ENCODE results near the gene KCTD11.
"Not testable (repeated sequence)": the region's sequence is repeated elsewhere in the genome, so short reads cannot be mapped to it uniquely, and the experiment has no call there.

KCTD11 gene

DNA sequence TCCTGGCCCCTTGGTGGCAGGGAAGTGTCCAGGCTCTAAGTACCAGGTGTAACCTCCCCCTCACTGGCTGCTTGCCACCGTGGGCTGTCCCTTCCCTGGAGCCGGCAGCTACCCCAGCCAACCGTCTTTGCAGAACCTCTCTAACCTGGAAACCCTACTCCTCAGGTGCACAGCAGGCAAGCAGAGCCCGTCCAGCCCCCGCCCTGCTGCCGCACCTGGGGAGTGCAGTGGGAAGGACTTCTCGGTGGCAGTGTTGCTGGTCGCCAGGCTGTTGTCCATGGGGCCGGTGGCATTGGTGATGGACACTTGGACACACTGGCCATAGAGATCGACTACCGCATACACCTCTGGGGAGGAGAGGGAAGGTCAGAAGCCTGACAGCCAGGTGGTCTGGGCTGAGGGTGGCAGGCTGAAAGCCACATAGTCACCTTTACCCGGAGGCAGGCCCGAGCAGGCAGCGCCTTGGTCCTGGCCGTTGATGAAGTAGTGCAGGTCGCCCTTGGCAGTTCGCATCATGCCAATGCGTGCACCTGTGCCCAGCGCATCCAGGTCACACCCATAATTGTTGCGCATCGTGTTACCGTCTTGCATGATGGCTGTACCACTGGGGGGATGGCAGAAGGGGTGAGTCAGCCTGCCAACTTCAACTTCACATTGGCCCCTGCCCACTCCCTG is 29.3 kb upstream of the KCTD11 start:
- DNase-seq (ENCODE audit: low spot score): no peak
- FAIRE-seq: no peak

DNA sequence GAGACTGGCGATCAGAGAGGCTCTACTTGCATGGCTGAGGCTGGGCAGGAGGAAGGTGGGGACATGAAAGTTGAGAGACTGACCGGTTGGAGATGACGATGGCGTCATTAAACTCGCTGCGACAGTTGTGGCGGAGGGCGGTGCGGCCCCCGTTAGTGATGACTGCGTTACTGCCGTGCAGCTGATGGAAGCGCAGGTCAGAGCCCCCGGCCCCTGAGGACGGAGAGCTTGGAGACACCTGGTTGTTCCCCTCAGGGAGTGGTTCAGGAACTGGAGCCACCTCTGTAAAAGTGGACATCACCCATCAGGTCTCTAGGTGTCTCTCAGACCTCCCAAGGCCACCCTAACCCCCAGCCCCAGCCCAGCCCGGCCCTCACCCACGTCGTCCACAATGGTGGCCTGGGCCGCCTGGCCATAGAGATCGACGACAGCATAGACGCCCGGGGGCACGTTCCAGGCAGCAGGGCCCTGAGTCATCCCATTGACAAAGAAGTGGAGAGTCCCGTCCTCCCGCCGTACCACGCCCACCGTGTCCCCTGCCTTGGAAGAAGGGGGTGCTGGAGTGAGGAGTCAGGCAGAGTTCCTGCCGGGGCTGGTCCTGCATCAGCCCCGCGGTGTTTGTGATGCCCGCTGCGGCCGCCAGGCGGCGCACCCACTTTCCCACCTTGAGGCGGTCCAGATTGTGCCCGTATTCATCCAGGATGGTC is 28.1 kb upstream of the KCTD11 start:
- DNase-seq (ENCODE audit: low spot score) (no peak), FAIRE-seq (no peak)

DNA sequence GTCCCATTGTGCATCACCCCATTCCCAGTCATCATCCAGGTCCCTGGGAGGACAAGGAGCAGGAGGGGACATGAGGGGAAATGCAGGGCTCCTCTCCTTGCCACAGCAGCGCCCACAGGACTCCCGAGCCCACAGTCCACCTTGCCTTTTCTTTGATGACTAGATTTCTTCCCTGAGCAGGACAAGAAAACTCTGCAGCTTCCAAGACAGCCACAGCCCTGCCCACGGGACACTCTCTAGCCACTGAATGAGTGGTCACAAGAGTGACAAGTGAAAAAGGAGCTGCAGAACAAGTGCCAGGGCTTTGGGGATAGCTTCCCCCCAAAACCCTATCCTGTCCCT is 27.6 kb upstream of the KCTD11 start:
- FAIRE-seq (no peak), DNase-seq (ENCODE audit: low spot score) (no peak)

GRCh38 chr17:7325031-7325528 is 26.9 kb upstream of the KCTD11 start:
- FAIRE-seq (no peak), DNase-seq (ENCODE audit: low spot score) (no peak)

GRCh38 chr17:7326186-7326585 is 25.8 kb upstream of the KCTD11 start:
- DNase-seq (ENCODE audit: low spot score): no peak
- FAIRE-seq: no peak

- DNase-seq (ENCODE audit: low spot score): no peak
These were observed 24.9 kb upstream of the KCTD11 start for GRCh38 chr17:7327056-7327455.

GRCh38 chr17:7327501-7327900 is 24.5 kb upstream of the KCTD11 start:
- DNase-seq (ENCODE audit: low spot score) (no peak), FAIRE-seq (no peak)

More at GRCh38 chr17:7327056-7327455, 24.9 kb upstream of the KCTD11 start:
- FAIRE-seq: no peak

- DNase-seq (ENCODE audit: low spot score) (no peak), FAIRE-seq (no peak)
These were observed 24.0 kb upstream of the KCTD11 start for GRCh38 chr17:7328009-7328408.

DNA sequence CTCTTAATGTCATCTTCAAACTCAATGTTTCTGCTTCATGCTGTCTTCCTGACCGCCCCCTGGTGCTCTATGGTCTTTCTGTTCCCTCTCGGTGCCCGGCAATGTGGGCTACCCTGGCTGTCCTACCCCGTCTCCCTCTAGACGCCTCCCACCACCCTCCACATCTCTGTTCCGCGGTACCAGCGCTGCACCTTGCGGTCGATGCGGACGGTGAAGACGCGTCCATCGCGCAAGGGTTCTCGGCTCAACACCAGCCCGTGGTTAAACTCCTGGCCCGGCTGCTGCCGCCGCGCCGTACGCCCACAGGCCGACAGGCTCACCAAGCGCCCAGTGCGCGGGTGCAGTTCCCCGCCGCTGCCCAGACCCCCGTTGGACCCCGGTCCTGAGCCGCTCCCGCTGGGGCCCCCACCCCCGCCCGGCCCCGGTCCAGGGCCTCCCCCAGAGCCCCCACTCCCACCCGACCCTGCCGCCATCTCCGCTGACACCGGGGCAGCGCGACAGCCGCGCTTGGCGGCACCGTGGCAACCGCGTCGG is 23.1 kb upstream of the KCTD11 start, which contains the start of gene NEURL4:
Gene NEURL4, minus strand, starts transcription at position 496 of the 534 bp plus-strand sequence. Its CDS starts 23 bp downstream, at position 473.
- DNase-seq (ENCODE audit: low spot score) (no peak), FAIRE-seq (no peak)

DNA sequence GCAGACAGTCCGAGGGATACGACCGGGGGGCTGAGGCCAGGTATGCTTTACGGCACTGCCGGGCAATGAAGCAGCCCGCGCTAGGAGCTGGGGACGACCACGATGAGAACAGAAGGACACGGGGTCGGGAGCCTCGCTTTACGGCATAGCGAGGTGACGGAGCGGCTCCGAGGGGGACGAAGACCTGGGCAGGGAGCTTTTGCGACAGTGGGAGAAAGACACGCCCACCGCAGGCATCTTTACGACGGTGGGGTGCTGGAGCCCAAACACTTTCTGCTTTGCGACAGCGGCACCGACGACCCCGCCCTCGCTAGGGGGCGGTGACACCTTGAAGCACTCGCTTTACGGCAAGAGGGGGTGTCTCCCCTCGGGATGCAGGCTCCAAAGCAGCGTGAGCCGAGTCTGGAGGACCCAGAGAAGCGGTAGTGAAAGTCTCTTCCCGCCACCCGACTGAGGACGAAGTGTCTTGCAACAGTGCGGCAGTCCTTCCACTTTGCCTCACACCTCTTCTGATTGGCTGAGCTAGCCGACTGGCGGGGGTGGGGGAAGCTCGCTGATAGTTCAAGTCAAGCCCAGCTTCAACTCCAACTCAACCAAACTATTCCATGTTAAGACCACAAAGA is 22.5 kb upstream of the KCTD11 start:
- FAIRE-seq (peak; percentile 83), DNase-seq (ENCODE audit: low spot score) (peak; percentile 93)

DNA sequence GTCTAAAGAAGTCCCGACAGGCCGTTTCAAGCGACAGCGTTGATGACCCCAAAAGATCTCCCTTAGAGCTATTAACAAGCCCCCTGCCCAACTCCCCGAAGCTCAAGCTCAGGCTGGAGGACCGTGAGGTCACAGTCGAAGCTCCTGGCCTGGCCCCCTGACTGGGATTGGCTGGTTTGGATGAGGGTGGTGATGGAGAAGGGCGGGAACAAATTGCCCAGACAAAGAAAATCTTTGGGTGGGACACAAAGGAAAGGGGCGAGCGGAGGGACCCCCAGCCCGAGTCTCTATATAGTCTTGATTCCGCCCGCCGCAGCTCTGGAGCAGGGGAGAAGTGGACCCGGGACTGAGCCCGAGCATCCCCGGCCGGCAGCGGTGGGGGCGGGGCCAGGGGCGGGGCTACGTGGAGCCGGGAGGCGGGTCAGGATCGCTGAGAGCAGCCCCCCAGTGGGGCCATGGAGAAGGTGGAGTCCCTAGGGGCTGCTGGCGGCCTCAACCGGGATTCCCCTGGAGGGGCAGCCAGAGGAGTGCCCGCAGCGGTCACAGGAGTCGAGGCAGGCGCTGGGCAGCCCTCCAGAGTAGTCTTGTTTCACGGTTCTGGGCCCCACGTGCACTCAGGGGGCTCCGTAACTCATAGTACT is 21.8 kb upstream of the KCTD11 start:
- FAIRE-seq (no peak), DNase-seq (ENCODE audit: low spot score) (peak; percentile 29)

DNA sequence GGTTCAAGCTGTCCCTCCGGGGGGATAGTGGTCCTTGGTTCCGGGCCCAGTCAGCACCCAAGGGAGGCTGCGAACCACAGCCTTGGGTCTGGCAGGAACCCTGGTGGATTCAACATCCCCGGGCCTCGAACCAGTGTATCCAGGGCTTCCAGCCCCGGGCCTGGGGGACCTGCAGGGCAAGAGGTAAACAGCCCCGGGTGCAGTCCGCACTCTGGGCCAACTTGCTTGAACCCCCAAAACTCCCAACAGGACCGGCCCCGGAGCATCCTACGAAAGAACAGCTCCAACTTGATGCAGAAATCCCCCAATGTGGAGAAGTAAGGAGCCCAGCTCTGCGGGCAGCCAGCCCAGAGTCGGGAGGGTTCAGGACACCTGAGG is 21.3 kb upstream of the KCTD11 start:
- DNase-seq (ENCODE audit: low spot score) (no peak), FAIRE-seq (no peak)

GRCh38 chr17:7332111-7332510 is 19.9 kb upstream of the KCTD11 start:
- FAIRE-seq: no peak
- DNase-seq (ENCODE audit: low spot score): no peak

- FAIRE-seq; DNase-seq (ENCODE audit: low spot score): not testable (repeated sequence)
These were observed 19.3 kb upstream of the KCTD11 start for GRCh38 chr17:7332600-7333069.

DNA sequence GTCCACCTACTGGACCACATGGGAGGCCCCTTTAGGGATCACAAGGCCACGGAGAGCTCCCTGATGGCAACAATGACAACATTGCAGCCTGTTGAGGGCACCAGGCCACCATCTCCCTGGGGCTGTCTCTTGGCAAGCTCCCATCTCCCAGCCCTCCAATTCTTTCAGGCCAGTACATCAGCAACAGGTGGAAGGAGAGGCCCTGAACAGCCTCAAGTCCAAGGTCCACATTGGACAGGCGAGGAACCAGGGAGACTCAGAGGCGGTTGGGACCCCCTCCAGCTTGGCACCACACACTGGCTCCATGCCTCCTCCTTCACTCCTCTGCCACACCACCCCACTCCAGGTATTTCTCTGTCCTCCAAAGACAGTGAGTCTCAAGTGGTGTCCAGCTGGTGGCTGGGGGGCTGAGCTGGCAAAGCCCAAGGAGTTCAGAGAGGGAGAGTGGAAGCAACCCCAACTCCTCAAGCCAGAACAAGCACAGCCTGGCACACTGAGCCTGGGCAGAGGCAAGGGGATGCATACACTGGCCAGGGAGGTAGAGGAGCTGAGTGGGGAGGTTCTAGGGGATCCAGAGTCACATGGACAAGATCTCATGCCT is 16.9 kb upstream of the KCTD11 start:
- DNase-seq (ENCODE audit: low spot score) (no peak), FAIRE-seq (no peak)

- FAIRE-seq; DNase-seq (ENCODE audit: low spot score): not testable (repeated sequence)
These were observed 16.2 kb upstream of the KCTD11 start for GRCh38 chr17:7335765-7336164.

- FAIRE-seq (no peak), DNase-seq (ENCODE audit: low spot score) (no peak)
These were observed 15.5 kb upstream of the KCTD11 start, which contains the start of gene ACAP1 for GRCh38 chr17:7336240-7337175. ACAP1 (plus strand) TSS chr17:7336529; CDS start chr17:7336735, 206 bp downstream.

DNA sequence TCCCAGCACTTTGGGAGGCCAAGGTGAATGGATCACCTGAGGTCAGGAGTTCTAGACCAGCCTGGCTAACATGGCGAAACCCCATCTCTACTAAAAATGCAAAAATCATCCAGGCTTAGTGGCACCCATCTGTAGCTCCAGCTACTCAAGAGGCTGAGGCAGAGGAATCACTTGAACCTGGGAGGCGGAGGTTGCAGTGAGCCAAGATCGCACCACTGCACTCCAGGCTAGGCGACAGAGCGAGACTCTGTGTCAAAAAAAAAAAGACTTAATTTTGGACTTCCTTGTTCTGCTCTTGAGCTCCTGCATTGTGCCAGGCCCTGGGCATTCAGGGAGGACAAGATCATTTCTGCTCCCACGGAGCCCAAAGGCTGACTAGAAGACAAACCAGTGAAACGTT is 14.4 kb upstream of the KCTD11 start:
- not testable (repeated sequence) for DNase-seq (ENCODE audit: low spot score); FAIRE-seq

GRCh38 chr17:7340179-7340578 is 11.8 kb upstream of the KCTD11 start:
- no peak for DNase-seq (ENCODE audit: low spot score)
- FAIRE-seq: no peak

GRCh38 chr17:7341842-7342241 is 10.1 kb upstream of the KCTD11 start:
- no peak for DNase-seq (ENCODE audit: low spot score)
- FAIRE-seq: no peak
